ENCODE data around the gene RASSF5. TPM values are rescaled to one million over a fixed set of nuclear protein-coding genes. Genes with fewer than 3 reads are reported as not detected.

RASSF5 gene
- total and polyA plus RNA-seq, 2 of the 13 experiments (the other 11 are each of a cell fraction or from before 2014, with no cell fraction given), result 0.18 to 0.40 TPM

GRCh38 chr1:206612129-206612876 is 105.0 kb downstream of the RASSF5 start, which contains the start of gene EIF2D (continued):
- TF ChIP-seq ZNF329 (CRISPR knock-in tag; IDR thresholded peaks at IDR 0.05; ENCODE audit: low read depth), result 0 out of 2 replicates have a peak, but pooled peaks have one; percentile 75
- 0 out of 2 replicates have a peak, but pooled peaks have one; percentile 39 for TF ChIP-seq THYN1 (CRISPR knock-in tag; IDR thresholded peaks at IDR 0.05; ENCODE audit: borderline replicate concordance, low read depth)
- no peak for TF ChIP-seq ZNF850 (CRISPR knock-in tag; conservative IDR thresholded peaks at IDR 0.05)
- TF ChIP-seq BCL3 (CRISPR knock-in tag; IDR thresholded peaks at IDR 0.05), result peak; percentile 94
- TF ChIP-seq ZNF512 (CRISPR knock-in tag; IDR thresholded peaks at IDR 0.05), result 0 out of 2 replicates have a peak, but pooled peaks have one; percentile 83
- TF ChIP-seq ZNF224 (CRISPR knock-in tag; IDR thresholded peaks at IDR 0.05), result 0 out of 2 replicates have a peak, but pooled peaks have one; percentile 3
- TF ChIP-seq TFAP4 (IDR thresholded peaks at IDR 0.05; ENCODE audit: borderline replicate concordance, low read depth), result peak; percentile 64; the same call in 1 of the 2 replicates
- 0 out of 2 replicates have a peak, but pooled peaks have one; percentile 85 for TF ChIP-seq ZNF136 (CRISPR knock-in tag; IDR thresholded peaks at IDR 0.05; ENCODE audit: low read depth)
- TF ChIP-seq MNT (IDR thresholded peaks at IDR 0.05), result 0 out of 2 replicates have a peak, but pooled peaks have one; percentile 6
- TF ChIP-seq ZNF205 (CRISPR knock-in tag; IDR thresholded peaks at IDR 0.05), result peak; percentile 93
- TF ChIP-seq KDM6A (CRISPR knock-in tag; IDR thresholded peaks at IDR 0.05; ENCODE audit: low read depth), result no peak
- TF ChIP-seq ZNF781 (CRISPR knock-in tag; IDR thresholded peaks at IDR 0.05; ENCODE audit: borderline replicate concordance, not compliant biosample characterization), result peak; percentile 82
- TF ChIP-seq NFATC3 (CRISPR knock-in tag; IDR thresholded peaks at IDR 0.05), result no peak
- 0 out of 2 replicates have a peak, but pooled peaks have one; percentile 58 for TF ChIP-seq ZNF484 (CRISPR knock-in tag; IDR thresholded peaks at IDR 0.05; ENCODE audit: borderline replicate concordance, low read depth)
- TF ChIP-seq ASH2L (IDR thresholded peaks at IDR 0.05; ENCODE audit: insufficient read length, low read depth, low read length), result peak; percentile 95
- peak; percentile 85; the same call in 1 of the 2 replicates for TF ChIP-seq ATF5 (CRISPR knock-in tag; IDR thresholded peaks at IDR 0.05; ENCODE audit: low read depth)
- no peak for TF ChIP-seq JUND (CRISPR knock-in tag; IDR thresholded peaks at IDR 0.05)
- no peak for TF ChIP-seq FUBP1 (CRISPR knock-in tag; IDR thresholded peaks at IDR 0.05; ENCODE audit: borderline replicate concordance)
- TF ChIP-seq ZMYM2 (CRISPR knock-in tag; IDR thresholded peaks at IDR 0.05), result peak; percentile 58
- no peak; the same call in 1 of the 2 replicates for TF ChIP-seq ZBTB21 (CRISPR knock-in tag; IDR thresholded peaks at IDR 0.05)
